HG02571 (cell line): ENCODE results near the gene CCNQ.

Source experiments
- ATAC-seq: cut with Tn5 transposase; IDR thresholded peaks from one replicate; pipeline ENCODE4 v1.9.1; 2021; ENCODE audit warnings: mild to moderate bottlenecking, moderate library complexity; ENCODE audit not compliant: unreplicated experiment

CCNQ gene

DNA sequence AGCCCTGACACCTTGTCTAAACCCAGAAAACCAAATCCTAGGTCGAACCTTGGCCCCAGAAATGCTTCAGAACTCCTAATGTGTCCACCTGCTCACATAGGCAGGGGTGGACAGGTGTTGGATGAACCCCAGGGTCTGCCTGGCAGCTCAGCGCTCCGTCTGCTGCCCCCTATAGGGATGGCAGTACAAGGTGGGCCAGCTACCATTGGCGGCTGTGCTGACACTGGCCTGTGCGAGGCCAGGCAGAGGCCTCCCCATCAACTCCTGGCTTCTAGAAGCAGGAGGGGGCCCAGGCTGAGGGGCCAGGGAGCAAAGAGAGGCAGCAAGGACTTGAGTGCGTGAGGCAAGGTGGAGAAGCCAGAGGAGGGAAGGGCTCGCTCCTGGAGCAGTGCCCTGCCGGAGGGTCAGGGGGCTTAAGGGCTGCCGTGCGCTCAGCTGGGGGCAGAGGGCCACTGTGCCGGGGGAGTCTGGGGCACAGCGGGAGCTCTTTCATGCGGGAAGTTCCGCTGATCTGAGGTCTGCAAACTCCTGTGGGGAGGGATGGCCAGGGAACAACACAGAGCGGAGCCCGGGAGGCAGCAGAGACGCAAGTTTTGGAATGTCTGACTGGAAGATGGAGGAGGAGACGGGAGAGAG is 20.6 kb downstream of the CCNQ start:
- no peak for ATAC-seq

DNA sequence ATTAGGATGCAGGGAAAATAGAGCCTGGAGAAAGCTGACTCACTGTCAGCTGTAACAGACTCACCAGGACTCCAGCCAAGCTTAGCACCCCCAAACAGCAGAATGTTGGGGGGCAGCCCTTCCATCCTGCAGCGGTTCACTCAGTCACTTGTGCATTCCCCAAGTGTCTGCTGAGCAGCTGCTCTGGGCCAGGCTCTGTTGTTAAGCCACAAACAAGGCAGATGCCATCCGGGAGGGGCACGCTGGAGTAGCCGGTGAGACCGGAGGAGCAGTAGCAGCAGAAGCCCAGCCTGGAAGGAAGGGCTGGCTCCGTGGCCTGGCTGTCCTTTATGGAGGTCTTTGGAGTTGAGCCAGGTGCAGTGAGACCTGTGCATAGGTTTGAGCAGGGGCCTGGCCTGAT is 22.0 kb downstream of the CCNQ start:
- no peak for ATAC-seq

DNA sequence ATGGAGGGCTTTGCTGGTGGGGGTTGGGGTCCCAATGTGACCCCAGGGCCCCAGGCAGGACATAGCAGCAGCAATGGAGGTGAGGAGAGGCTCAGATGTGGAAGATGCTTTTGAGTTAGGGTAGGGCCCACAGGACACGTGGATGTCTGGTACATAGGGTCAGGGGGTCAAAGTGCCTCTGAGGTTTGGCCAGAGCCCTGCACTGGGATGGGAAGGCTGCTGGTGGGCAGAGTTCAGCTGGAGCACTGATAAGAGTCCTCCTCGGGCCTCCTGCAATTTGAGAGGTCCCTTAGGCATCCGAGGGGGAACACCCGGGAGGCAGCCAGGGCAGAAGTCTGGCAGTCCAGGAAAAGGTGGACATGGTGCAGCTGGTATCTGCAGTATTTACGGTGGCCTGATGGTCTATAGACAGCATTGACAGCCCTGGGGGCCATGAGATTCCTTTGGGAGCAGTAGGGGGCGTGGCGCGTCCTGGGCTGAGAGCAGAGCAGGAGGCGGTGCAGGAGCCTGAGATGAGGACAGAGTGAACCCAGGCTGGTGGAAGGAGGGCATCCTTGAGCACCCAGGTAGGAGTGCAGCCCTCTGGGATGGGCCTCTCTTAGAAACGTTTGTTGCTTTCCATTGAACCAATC is 22.6 kb downstream of the CCNQ start:
- ATAC-seq: no peak

DNA sequence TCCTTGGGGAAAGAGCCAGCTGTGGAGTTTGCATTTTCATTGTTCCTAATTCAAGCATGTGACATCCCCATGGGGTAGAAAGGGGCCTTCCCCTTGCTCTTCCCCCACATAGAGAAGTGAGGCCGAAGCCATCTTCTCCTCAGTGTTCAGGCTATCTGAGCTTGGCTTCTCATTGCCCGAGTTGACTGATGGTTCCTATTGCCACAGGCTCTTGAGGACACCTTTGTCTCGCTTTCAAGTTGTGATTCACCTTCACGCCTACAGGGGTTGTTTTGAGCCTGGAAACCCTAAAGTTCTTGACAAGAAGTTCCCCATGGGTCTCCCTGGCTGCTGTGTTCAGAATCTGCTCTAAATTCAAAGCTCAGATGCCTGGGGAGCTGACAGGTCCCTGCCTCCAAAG is 25.0 kb downstream of the CCNQ start:
- no peak for ATAC-seq

DNA sequence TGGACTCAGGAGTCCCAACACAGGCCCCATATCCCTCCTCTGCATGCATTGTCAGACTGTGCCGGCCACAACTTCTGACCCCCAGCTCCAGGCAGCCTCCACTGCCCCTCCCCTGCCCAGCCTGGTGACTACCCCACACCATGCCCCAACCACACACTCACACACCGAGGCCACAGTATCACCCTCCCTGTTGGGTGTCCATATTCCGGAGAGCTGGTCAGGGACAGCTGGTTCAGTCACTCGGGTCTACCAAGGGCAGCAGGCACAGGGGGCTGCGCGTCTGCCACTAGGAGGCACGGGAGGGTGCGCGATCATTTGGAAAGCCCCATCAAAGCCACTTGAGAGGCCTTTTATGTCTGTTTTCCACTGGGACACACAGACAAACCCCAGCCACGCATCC is 26.3 kb downstream of the CCNQ start:
- ATAC-seq: no peak

DNA sequence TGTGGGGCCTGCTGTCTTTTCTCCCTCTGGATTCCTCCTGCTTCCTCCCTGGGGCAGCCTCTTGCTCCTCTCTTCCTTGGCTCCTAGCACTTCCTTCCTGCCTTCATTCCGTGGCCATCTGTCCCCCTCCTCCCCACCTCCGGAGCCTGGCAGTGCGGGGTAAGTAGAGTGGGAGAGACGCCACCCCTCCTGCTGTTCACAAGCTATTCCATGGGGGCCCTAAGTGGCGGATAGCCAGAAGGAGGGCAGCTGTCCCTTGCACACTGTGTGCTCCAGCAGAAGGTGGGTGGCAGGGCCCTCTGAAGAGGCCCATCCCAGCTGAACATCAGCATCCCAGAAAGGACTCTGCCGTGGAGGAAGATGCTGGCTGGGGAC is 27.4 kb downstream of the CCNQ start:
- ATAC-seq: no peak

DNA sequence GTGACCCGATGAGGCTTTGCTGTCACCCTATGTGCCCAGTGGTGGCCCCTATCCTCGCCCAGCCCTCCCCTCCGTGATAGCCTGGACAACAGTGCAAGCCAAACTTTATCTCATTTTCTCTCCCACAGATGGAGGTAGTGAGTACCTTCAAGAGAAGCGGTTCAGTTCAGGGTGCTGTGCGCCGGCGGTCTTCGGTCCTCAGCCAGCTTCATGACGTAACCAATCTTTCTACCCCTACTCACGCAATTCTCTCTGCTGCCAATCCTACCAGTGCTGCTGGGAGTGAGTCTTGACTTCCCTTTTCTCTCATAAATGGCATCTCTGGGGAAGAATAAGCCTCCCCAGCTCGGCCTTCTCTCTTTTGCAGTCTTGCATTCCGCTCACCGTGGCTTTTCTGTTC is 29.5 kb downstream of the CCNQ start:
- ATAC-seq: no peak

DNA sequence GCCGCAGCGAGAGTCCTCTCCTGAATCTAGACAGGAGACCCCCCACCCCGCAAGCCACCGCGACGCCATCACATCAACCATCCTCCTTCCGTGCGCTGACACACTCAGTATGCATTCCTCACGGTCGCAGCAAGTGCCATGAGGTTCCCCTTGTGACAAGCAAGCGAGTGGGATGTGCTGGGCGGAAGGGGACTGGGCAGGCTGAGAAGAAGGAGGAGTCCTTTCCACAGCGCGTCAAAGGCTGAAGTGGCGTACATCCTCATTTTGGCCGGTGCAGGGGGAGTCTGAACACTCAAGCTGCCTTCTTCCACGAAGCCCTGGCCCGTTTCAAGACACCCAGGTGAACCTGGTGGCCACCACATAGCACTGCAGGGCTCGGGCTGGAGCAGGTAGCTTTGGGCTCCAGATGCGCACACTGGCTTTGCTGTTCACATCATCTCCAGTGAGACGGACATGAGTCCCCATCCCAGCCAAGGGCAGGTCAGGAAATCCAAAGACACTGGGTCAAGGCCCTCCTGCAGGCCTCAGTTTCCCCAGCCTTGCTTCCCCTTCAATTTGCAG is 30.4 kb downstream of the CCNQ start:
- no peak for ATAC-seq

DNA sequence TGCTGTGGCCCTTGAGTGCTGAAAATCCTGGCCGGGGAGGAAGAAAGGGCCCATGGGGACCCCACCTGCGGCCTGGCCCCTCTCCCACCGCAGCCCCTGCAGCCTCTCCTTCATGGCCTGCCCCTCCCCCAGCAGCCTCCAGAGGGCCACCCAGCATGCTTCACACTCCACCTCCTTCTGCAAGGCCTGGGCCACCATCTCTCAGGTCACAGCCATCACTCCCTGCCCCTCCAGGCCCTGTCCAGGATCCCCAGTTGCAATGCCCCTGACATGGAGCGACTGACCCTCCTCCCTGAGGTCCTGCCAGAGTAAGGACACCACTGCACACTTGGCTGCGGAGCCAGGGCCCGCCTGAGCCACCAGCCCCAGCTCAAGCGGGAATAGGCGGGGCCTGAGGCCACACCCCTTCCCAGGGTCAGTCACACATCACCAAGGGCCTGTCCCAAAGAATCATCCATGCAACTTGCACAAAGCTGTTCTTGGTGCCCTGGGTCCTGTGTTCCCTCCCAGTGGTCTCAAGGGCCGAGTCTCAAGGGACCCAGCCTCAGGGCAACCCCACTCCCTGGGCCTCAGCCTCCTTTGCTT is 32.9 kb downstream of the CCNQ start:
- ATAC-seq: no peak

DNA sequence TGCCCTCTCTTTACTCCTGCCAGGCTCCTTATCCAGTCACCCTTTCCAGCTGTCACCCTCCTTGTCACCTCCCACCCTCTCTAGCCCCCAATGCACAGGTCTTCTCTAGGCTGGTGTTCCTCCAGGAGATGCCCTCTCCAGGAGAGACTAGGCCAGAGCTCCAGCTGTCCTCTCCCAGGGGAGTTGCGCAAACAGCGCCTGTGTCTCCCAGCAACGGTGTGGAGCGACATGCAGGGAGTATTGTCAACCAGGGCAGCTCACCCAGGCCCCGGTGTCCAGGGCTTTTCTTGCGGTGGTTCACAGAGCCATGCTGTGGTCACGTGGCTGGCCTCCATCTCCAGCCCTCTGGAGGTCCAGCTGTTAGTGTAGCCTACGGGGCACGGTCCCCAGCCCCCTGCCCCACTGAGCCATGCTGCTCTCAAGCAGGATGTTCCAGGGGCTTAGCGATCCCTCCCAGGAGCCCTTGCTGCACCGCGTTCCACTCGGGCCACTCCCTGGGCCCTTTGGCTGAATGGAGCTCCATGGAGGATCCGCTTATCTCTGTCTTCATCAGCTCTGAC is 34.8 kb downstream of the CCNQ start:
- no peak for ATAC-seq

DNA sequence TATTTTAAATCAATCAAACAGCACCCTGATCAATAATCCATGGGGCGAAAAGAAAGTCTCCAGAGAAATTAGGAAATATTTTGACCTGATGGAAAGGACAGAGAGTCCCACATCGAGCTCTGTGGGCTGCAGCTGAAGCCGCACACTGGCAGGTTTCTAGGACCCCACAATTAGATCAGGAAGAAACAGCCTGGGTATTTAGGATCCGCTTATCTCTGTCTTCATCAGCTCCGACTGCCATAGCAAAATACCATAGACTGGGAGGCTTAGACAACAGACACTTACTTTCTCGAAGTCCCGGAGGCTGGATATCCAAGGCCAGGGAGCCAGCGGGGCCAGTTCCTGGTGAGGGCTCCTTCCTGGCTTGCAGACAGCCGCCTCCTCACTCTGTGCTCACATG is 36.4 kb downstream of the CCNQ start:
- no peak for ATAC-seq

DNA sequence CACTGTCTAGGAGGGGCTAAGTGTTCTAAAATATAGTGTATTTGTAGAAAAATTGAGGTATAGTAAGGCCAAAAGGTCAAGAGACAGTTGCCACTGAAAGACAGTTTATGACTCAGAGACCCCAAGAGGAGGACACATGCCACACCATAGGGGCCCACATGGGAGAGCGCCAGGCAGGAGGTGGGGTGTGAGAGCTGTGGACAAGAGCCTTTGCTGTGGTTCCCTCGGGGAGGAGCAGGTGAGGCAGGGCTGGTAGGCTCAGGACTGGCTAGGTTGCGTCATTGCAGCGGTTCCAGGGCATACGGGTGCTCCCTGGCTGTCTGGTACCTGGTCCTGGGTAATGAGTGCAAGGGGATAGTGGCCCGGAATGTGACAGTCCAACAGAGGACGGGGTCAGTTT is 37.6 kb downstream of the CCNQ start:
- no peak for ATAC-seq

DNA sequence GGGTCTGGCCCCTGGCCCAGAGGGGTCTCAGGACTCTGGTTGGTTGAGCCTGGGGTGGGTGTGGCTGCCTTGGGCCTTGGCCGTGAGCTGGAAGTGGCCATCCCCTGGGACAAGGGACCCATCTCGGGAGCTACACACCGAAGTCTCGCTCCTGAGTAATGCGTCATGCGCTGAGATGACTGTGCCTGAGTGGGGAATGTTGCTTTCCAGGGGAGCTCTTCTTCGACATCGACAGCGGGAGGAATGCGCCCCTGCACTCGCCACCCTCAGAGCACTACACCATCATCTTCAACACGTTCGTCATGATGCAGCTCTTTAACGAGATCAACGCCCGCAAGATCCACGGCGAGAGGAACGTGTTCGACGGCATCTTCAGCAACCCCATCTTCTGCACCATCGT is 38.5 kb downstream of the CCNQ start:
- no peak for ATAC-seq

DNA sequence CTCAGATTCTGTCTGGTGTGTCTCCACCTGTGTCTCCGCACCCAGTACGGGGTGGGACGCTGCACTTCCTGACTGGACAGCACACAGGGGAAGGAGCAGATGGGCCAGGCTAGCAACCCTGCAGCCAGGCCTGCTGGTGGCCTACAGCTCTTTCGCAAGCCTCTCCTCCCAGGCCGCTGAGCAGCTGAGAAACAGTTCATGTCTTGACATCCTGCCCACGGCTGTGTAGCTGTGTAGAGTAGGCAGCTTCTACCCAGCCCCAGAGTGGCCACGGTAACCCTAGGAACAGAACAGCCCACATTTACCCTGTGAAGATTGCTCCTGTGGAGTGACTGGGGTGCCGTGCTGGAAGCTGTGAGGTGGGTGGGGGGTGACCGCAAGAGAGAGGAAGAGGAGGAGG is 38.9 kb downstream of the CCNQ start:
- ATAC-seq: no peak

DNA sequence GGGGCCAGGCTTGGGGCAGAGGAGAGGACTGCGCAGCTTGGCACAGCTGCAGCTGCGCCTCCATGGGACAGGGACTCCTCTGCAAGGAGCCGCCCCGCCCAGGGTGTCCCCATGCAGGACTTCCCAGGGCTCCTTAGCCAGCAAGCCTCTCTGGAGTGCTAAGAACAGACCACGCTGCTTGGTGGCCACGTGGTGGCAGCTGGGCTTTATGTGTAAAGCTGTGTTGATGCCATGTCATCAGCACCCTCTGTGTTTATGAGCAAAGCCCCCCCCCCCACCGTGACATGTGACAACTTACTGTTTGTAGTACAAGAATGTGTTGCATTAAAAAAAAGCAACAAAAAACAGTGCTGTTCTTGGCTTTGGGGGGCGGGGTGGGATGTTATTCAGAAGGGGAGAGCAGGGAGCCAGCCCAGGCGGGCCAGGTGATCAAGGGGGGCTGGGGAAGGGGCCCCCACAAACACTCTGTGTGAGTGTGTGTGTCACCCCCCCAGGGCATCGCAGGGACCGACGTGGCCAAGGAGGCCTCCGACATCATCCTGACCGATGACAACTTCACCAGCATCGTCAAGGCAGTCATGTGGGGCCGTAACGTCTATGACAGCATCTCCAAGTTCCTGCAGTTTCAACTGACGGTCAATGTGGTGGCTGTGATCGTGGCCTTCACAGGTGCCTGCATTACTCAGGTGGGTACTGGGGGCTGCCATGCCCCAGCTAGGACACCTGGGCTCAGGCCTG is 41.2 kb downstream of the CCNQ start:
- ATAC-seq: no peak

DNA sequence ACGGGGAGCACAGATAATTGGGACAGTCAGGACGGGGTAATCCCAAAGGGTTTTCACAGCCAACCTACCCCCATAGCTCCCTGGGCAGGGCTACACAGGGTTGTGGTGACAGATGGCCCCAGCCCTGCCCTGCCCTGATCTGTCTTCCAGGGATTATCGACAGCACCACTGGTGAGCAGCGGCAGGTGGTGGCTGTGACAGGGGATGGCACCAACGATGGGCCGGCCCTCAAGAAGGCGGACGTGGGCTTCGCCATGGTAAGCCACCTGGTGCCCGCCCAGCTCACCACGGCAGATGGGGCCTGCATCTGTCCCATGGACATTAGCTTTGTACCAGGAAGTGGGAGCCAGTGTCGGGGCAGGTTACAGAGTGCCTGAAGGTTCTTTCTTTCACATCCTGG is 42.2 kb downstream of the CCNQ start:
- no peak for ATAC-seq

DNA sequence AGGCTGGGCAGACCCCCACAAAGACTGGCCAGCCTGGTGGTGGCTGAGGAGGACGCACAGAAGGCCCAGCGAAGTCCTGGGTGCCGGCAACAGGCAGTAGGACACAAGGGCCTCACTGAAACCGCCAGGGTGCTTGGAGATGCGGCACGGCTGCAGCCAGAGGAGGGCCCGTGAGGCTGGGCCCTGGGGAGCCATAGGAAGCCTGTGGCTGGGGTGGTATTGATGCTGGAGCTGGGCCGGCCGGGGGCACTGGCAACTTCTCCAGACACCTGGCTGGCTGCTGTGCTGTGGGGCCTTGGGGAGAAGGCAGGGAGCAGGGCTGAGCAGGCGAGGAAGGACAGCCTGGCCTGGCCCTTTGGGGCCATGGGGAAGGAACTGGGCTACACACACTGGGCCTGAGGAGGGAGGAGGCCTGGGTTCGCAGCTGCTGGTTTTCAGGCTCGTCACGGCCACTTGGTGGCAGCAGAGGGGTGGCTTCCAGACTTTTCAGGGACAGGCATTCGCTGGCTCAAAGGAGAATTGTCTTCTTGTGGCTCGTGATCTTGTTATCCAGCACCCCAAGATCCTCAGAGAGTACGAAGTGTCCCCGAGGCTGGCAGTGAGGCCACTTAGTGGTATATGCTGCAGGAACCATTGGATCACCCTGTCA is 44.3 kb downstream of the CCNQ start:
- ATAC-seq: no peak

DNA sequence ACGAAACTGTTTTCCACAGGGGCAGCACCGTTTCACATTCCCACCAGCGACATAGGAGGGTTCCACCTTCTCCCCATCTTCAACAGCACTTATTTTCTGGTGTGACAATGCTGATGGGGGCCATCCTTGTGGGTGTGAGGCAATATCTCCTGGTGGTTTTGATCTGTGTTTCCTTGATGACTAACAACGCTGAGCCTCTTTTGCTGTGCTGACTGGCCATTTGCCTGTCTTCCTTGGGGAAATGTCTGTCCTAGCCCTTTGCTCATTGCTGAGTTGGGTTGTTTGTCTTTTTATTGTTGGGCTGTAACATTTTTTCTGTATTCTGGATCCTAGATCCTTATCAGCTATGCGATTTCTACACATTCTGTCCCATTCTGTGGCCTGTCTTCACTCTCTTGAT is 47.8 kb downstream of the CCNQ start:
- no peak for ATAC-seq

DNA sequence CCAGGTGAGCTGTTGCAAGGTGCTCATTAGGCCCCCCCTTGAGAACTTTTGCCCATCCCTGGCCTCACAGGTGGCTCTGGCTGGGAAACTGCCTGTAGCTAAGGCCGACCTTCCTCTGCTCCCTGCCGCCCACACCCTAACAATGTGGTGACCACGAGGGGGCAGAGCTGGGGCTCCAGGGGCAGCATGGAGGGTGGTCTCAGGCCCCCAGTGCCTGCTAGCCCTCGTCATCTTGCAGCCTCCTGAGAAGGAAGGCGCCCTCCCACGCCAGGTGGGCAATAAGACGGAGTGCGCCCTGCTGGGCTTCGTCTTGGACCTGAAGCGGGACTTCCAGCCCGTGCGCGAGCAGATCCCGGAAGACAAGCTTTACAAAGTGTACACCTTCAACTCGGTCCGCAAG is 49.1 kb downstream of the CCNQ start:
- no peak for ATAC-seq

DNA sequence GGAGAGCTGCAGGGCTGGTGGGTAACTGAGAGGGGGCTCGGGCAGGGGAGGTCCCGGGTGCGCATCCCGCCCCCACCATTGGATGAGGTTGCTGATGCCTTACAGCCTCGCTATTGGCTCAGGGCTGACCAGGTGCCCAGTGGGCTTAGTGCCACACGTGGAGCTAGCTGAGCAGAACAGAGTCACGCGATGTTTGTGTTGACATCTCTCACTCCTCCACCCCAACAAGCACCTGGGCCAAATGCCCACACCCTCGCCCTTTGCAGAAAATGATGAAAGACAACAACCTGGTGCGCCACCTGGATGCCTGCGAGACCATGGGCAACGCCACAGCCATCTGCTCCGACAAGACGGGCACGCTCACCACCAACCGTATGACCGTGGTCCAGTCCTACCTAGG is 49.7 kb downstream of the CCNQ start:
- no peak for ATAC-seq

DNA sequence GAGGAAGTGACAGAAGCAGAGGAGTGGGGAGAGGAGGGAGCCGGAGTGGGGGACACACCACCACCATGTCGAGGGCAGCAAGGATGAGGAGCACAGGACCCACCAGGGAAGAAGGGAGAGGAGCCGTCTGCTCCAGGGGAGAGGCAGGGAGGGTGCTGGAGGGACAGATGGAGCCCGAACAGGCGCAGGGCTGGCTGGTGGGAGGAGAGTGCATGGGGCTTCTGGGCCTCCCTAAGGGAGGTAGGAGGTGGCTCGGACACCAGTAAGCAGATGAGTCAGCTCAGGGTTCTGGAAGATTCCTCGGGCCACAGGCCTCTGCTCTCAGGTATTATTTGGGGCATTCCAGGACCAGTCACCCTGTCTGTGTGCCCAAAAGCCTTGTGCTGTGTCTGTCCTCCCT is 51.7 kb downstream of the CCNQ start:
- no peak for ATAC-seq
